GM12878 (cell line): Measurements from ENCODE around the gene NT5M. TPM values are rescaled to one million over a fixed set of nuclear protein-coding genes. Genes with fewer than 3 reads are reported as not detected.

Experiments used
- ATAC-seq: fragments of 200-7000 bp; cut with Tn5 transposase; 3 replicates; pipeline ENCODE4 v1.9.1; 2020; ENCODE audit warnings: mild to moderate bottlenecking, moderate library complexity
- BruUV-seq: library from RNA; stranded (reverse); fragments of 400-500 nt; replicated peaks from 2 replicates; lab custom pipeline; 2021; lab: Mats Ljungman, UMichigan
- CTCF ChIA-PET: fragments of 300-600 bp; sonication (Branson Sonifier 250); formaldehyde crosslinking; extraction: SDS; loops from one replicate; lab custom pipeline; 2021; ENCODE audit warnings: inconsistent platforms; lab: Yijun Ruan, JAX
- POLR2A ChIA-PET: fragments of 350-600 bp; formaldehyde crosslinking; extraction: SDS; loops from one replicate; lab custom pipeline; 2021; ENCODE audit warnings: inconsistent platforms; lab: Charles Lee
- RAD21 ChIA-PET: fragments of 300-600 bp; sonication (Branson Sonifier 250); formaldehyde crosslinking; loops from one replicate; lab custom pipeline; 2023; ENCODE audit warnings: antibody characterized with exemption; ENCODE audit not compliant: unreplicated experiment; lab: Charles Lee
- SMC1A ChIA-PET: fragments of 300-600 bp; sonication (Branson Sonifier 250); formaldehyde crosslinking; loops from one replicate; lab custom pipeline; 2023; ENCODE audit not compliant: unreplicated experiment, uncharacterized antibody; lab: Charles Lee
- DNase-seq: peaks from one replicate; pipeline ENCODE4 v3.0.0-alpha.2; 2011; ENCODE audit warnings: low read depth, low spot score
- FAIRE-seq: peaks from 3 replicates; lab custom pipeline; 2011; peaks lifted over from hg19 to GRCh38; lab: Jason Lieb, UNC
- H2AFZ ChIP-seq: 2 replicates; pipeline ENCODE4 v1.6.0; 2011; ENCODE audit warnings: low read depth, low read length, control low read depth; ENCODE audit not compliant: control insufficient read depth
- H3K27ac ChIP-seq: 2 replicates; pipeline ENCODE4 v1.5.1; 2011; ENCODE audit warnings: control low read depth; ENCODE audit not compliant: control insufficient read depth, insufficient read depth
- H3K27me3 ChIP-seq, 2 experiments: replicated peaks in 1 of 2; 2 replicates each; pipeline versions ENCODE4 v1.6.0 to v1.6.1; 2011; ENCODE audit warnings: low read length in 1 of 2; ENCODE audit not compliant: control insufficient read depth in 2 of 2, insufficient read depth in 2 of 2
- H3K36me3 ChIP-seq, 2 experiments: 2 replicates each; pipeline ENCODE4 v1.5.1; 2011; ENCODE audit warnings: low read length in 1 of 2; ENCODE audit not compliant: control insufficient read depth in 2 of 2, insufficient read depth in 2 of 2
- H3K4me1 ChIP-seq: 2 replicates; pipeline ENCODE4 v1.6.1; 2011; ENCODE audit warnings: mild to moderate bottlenecking, low read length, moderate library complexity, mixed read lengths; ENCODE audit not compliant: control insufficient read depth, insufficient read depth
- H3K4me2 ChIP-seq: 2 replicates; pipeline ENCODE4 v1.6.0; 2011; ENCODE audit warnings: control low read depth; ENCODE audit not compliant: control insufficient read depth, insufficient read depth
- H3K4me3 ChIP-seq: fragments of 200-600 bp; sonication (generic); 2 replicates; pipeline ENCODE4 v1.5.1; 2016
- H3K79me2 ChIP-seq: 2 replicates; pipeline ENCODE4 v1.6.0; 2011; ENCODE audit warnings: low read length; ENCODE audit not compliant: control insufficient read depth, insufficient read depth
- H3K9ac ChIP-seq: 2 replicates; pipeline ENCODE4 v1.8.0; 2011; ENCODE audit warnings: low read length, control low read depth, mixed read lengths; ENCODE audit not compliant: control insufficient read depth, insufficient read depth
- H3K9me3 ChIP-seq: replicated peaks from 3 replicates; pipeline ENCODE4 v1.5.1; 2011; ENCODE audit warnings: mild to moderate bottlenecking, low read length; ENCODE audit not compliant: control insufficient read depth, insufficient read depth
- H4K20me1 ChIP-seq: 2 replicates; pipeline ENCODE4 v1.6.0; 2011; ENCODE audit not compliant: control insufficient read depth, insufficient read depth
- ATF3 ChIP-seq: IDR thresholded peaks from 2 replicates; pipeline ENCODE4 v1.6.1; 2011; ENCODE audit warnings: low read depth, mild to moderate bottlenecking, low read length, moderate library complexity, borderline replicate concordance; ENCODE audit errors: extremely low read depth
- BACH1 ChIP-seq: fragments of 450-650 bp; IDR thresholded peaks from 2 replicates; pipeline ENCODE4 v1.6.1; 2017; ENCODE audit warnings: mild to moderate bottlenecking, borderline replicate concordance
- CBX3 ChIP-seq: fragments of 200-600 bp; sonication (generic); IDR thresholded peaks from 2 replicates; pipeline ENCODE4 v1.6.1; 2016; ENCODE audit warnings: low read depth, borderline replicate concordance
- E2F8 ChIP-seq: fragments of 450-650 bp; IDR thresholded peaks from 2 replicates; pipeline ENCODE4 v1.6.1; 2018; ENCODE audit warnings: mild to moderate bottlenecking, low read depth, moderate library complexity; ENCODE audit not compliant: partially characterized antibody
- EP300 ChIP-seq, 2 experiments: fragments of 150-350 bp in 1 of 2; IDR thresholded peaks; 2 replicates each; pipeline ENCODE4 v1.6.1; 2011 to 2012; ENCODE audit warnings: low read depth in 2 of 2, low read length in 2 of 2, borderline replicate concordance in 1 of 2, improper control_type of control experiment in 1 of 2, inconsistent platforms in 1 of 2; ENCODE audit not compliant: control insufficient read depth in 1 of 2
- FOS ChIP-seq: IDR thresholded peaks from 3 replicates; pipeline ENCODE4 v1.6.1; 2011; ENCODE audit warnings: borderline replicate concordance; ENCODE audit not compliant: insufficient read length; ENCODE audit errors: extremely low read depth
- IKZF1 ChIP-seq: fragments of 450-650 bp; conservative IDR thresholded peaks from 2 replicates; pipeline ENCODE4 v1.6.1; 2017; ENCODE audit warnings: antibody characterized with exemption, mild to moderate bottlenecking
- IRF3 ChIP-seq: fragments of 450-650 bp; IDR thresholded peaks from 2 replicates; pipeline ENCODE4 v1.6.1; 2014; ENCODE audit warnings: mild to moderate bottlenecking
- KLF5 ChIP-seq: fragments of 450-650 bp; IDR thresholded peaks from 2 replicates; pipeline ENCODE4 v1.6.1; 2014; ENCODE audit warnings: mild to moderate bottlenecking; ENCODE audit not compliant: partially characterized antibody
- NFXL1 ChIP-seq: fragments of 450-650 bp; IDR thresholded peaks from 2 replicates; pipeline ENCODE4 v1.6.1; 2017; ENCODE audit warnings: antibody characterized with exemption, mild to moderate bottlenecking, borderline replicate concordance
- REST ChIP-seq: IDR thresholded peaks from 2 replicates; pipeline ENCODE4 v1.6.1; 2012; ENCODE audit warnings: mild to moderate bottlenecking, low read depth, low read length
- RUNX3 ChIP-seq: IDR thresholded peaks from 2 replicates; pipeline ENCODE4 v1.6.1; 2012; ENCODE audit warnings: low read length, inconsistent platforms
- TAF1 ChIP-seq: IDR thresholded peaks from 2 replicates; pipeline ENCODE4 v1.6.1; 2011; ENCODE audit warnings: mild to moderate bottlenecking, low read depth, low read length, borderline replicate concordance
- YY1 ChIP-seq: IDR thresholded peaks from 2 replicates; pipeline ENCODE4 v1.6.1; 2011; ENCODE audit warnings: low read depth, mild to moderate bottlenecking, low read length
- ZBED1 ChIP-seq: IDR thresholded peaks from 2 replicates; pipeline ENCODE4 v1.6.1; 2016; ENCODE audit warnings: borderline replicate concordance
- ZSCAN29 ChIP-seq: fragments of 450-650 bp; IDR thresholded peaks from 2 replicates; pipeline ENCODE4 v1.6.1; 2017; ENCODE audit warnings: mild to moderate bottlenecking, moderate library complexity
- WGBS: methylation state at CpG from one replicate; pipeline ENCODE4 v1.1.6; 2016; ENCODE audit warnings: low lambda C conversion rate; ENCODE audit not compliant: insufficient replicate concordance, insufficient coverage; ENCODE audit errors: missing lambda C conversion rate; 5-methylcytosine and 5-hydroxymethylcytosine counted together
- in situ Hi-C: fragments of 300-500 bp; cut with MboI; formaldehyde crosslinking; loops from 9 replicates; pipeline ENCODE4 v1.14.3; 2018; ENCODE audit warnings: mixed read lengths
- intact Hi-C: fragments of 100-400 bp; cut with micrococcal nuclease; formaldehyde crosslinking; loops from one replicate; pipeline ENCODE4 v1.14.2; 2022; ENCODE audit not compliant: unreplicated experiment
- polyA plus RNA-seq, 11 experiments: library from polyadenylated mRNA; depleted of rRNA in 4 of 11; unstranded in 6 of 11; stranded (reverse) in 5 of 11; fragments of >200 nt; fragmentation: Nextera tagmentation in 4 of 11; fragmentation: Illumina TruSeq in 1 of 11; extraction: Ambion mirVana in 4 of 11; extraction: Trizol in 1 of 11; gene quantifications; 1 replicate in 1 of 11; 2 replicates in 10 of 11; pipeline versions ENCODE4 v1.2.1 to v1.2.3, GENCODE V29; 2011 to 2016; ENCODE audit warnings: inconsistent platforms in 2 of 11, missing spikeins in 2 of 11, low read depth in 1 of 11
- total RNA-seq, 4 experiments: library from RNA; depleted of rRNA in 3 of 4; stranded (reverse); fragments of >200 nt in 3 of 4; fragmentation: Illumina TruSeq in 1 of 4; extraction: Trizol in 1 of 4; gene quantifications; 2 replicates each; pipeline versions ENCODE4 v1.2.1 to v1.2.3, GENCODE V29; 2013 to 2021

NT5M gene
- total and polyA plus RNA-seq, 10 of the 15 experiments (the other 5 are each of a cell fraction or from before 2014, with no cell fraction given) = 0.18 to 14.1 (median 2.9) TPM

- FAIRE-seq = no peak
- Histone ChIP-seq H2AFZ (no peak overlapping the region), H3K4me3 (no peak overlapping the region), H3K27me3 (no peaks in the 10 kb centered on the region; a peak in 1 of 4 replicates), H4K20me1 (no peaks in the 10 kb centered on the region), H3K9me3 (no peaks in the 10 kb centered on the region), H3K27ac (no peak overlapping the region), H3K79me2 (no peaks in the 10 kb centered on the region), H3K4me2 (no peak overlapping the region), H3K9ac (no peak overlapping the region), H3K36me3 (no peaks in the 10 kb centered on the region), H3K4me1 (peaks cover 6% of the 10 kb centered on the region; the same call in 1 of the 2 replicates)
- BruUV-seq = no TSS peak
- POLR2A ChIA-PET = no interaction called here
- WGBS = 50% methylated on average over 15 of the region's 15 CpGs
- SMC1A ChIA-PET = no interaction called here
- ATAC-seq = no peak
- intact Hi-C loops (no loop called here), in situ Hi-C loops (no loop called here)
- CTCF ChIA-PET = no interaction called here
- RAD21 ChIA-PET = no interaction called here
- DNase-seq = no peak
- TF ChIP-seq KLF5 (no peak), YY1 (no peak), BACH1 (no peak), ZBED1 (no peak), FOS (no peak), EP300 (IDR thresholded peaks at IDR 0.05; ENCODE audit: borderline replicate concordance in 1 of 2, control insufficient read depth in 1 of 2, low read depth in 2 of 2, low read length in 2 of 2) (no peak), IRF3 (no peak), IKZF1 (no peak), ZSCAN29 (no peak), NFXL1 (no peak), CBX3 (no peak), E2F8 (no peak), REST (no peak), TAF1 (no peak), RUNX3 (no peak), ATF3 (no peak)
These were observed 83.1 kb downstream of the NT5M start for GRCh38 chr17:17386094-17386800.
